Calu3 (cell line): ENCODE results near the gene PRAME. TPM values are rescaled to one million over a fixed set of nuclear protein-coding genes. Genes with fewer than 3 reads are reported as not detected.
"Not testable (repeated sequence)": the region's sequence is repeated elsewhere in the genome, so short reads cannot be mapped to it uniquely, and the experiment has no call there.

Experiments used
- BruUV-seq: library from RNA; stranded (reverse); fragments of 400-500 nt; replicated peaks from 2 replicates; lab custom pipeline; 2021; lab: Mats Ljungman, UMichigan
- CTCF ChIA-PET: fragments of 300-600 bp; sonication (Branson Sonifier 250); formaldehyde crosslinking; loops from one replicate; lab custom pipeline; 2022; ENCODE audit warnings: antibody characterized with exemption; lab: Charles Lee
- DNase-seq: peaks from one replicate; pipeline ENCODE4 v3.0.0; 2022
- H3K27ac Mint-ChIP-seq: one replicate; pipeline ENCODE4 v1.8.0; 2022; ENCODE audit warnings: mixed read lengths; ENCODE audit not compliant: unreplicated experiment
- H3K27me3 Mint-ChIP-seq: one replicate; pipeline ENCODE4 v1.8.0; 2022; ENCODE audit warnings: mixed read lengths; ENCODE audit not compliant: unreplicated experiment
- H3K36me3 Mint-ChIP-seq: one replicate; pipeline ENCODE4 v1.8.0; 2022; ENCODE audit warnings: mild to moderate bottlenecking, moderate library complexity, mixed read lengths; ENCODE audit not compliant: insufficient read depth, unreplicated experiment
- H3K4me1 Mint-ChIP-seq: one replicate; pipeline ENCODE4 v1.8.0; 2022; ENCODE audit warnings: mild to moderate bottlenecking, low read depth, mixed read lengths; ENCODE audit not compliant: unreplicated experiment
- H3K4me3 Mint-ChIP-seq: one replicate; pipeline ENCODE4 v1.8.0; 2022; ENCODE audit warnings: mild to moderate bottlenecking, low read depth, moderate library complexity, mixed read lengths; ENCODE audit not compliant: unreplicated experiment
- H3K9me3 Mint-ChIP-seq: one replicate; pipeline ENCODE4 v1.8.0; 2022; ENCODE audit warnings: low read depth, mixed read lengths; ENCODE audit not compliant: unreplicated experiment
- intact Hi-C: fragments of 100-400 bp; cut with micrococcal nuclease; formaldehyde crosslinking; loops from one replicate; pipeline ENCODE4 v1.10.0; 2022; ENCODE audit not compliant: unreplicated experiment
- total RNA-seq: library from RNA; stranded (reverse); gene quantifications from 2 replicates; pipeline ENCODE4 v1.2.3, GENCODE V29; 2022
- TF ChIP-seq, protein P1 (sequence below): fragments of 200-600 bp; IDR thresholded peaks from one replicate; pipeline ENCODE4 v1.8.0; 2022; ENCODE audit warnings: antibody characterized with exemption; ENCODE audit not compliant: unreplicated experiment

PRAME gene
- total RNA-seq, 1 experiment from 2014 or later: 2.6 TPM

DNA sequence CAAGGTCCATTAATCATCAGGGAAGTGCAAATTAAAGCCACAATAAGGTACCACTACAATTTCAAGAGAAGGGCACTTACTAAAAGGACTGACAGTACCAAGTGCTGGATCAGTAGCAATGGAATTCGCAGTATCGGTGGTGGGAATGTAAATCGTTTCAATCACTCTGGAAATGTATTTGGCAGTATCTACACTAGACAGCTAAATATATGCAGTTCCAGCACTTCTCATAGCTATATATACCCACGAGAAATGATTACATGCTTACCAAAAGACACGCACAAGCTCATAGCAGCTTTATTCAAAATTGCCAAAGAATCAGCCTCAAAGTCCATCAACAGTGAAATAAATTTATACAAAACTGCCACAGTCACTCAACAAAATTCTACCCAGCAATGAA is 46.1 kb downstream of the PRAME start:
- DNase-seq: no peak
- CTCF ChIA-PET: interaction anchor here (0.6 to 1.1 kb wide), 2 partner anchors 17 to 90 kb away, joined by 4 read pairs; no protein-coding TSS in a partner anchor

GRCh38 chr22:22510833-22511232 is 48.2 kb downstream of the PRAME start:
- H3K9me3 Mint-ChIP-seq, BruUV-seq, DNase-seq, intact Hi-C loops, H3K4me3 Mint-ChIP-seq, H3K27ac Mint-ChIP-seq, CTCF ChIA-PET, H3K4me1 Mint-ChIP-seq: not testable (repeated sequence)
- Mint-ChIP-seq H3K27me3 (peaks cover 50% of the 10 kb centered on the region), H3K36me3 (peaks cover 12% of the 10 kb centered on the region)

More for the DNA sequence above, 46.1 kb downstream of the PRAME start:
- H3K9me3 Mint-ChIP-seq: peaks cover 2% of the 10 kb centered on the region
- no peak overlapping the region for H3K27ac Mint-ChIP-seq
- peaks cover 9% of the 10 kb centered on the region for H3K36me3 Mint-ChIP-seq
- TF ChIP-seq, protein P1, sequence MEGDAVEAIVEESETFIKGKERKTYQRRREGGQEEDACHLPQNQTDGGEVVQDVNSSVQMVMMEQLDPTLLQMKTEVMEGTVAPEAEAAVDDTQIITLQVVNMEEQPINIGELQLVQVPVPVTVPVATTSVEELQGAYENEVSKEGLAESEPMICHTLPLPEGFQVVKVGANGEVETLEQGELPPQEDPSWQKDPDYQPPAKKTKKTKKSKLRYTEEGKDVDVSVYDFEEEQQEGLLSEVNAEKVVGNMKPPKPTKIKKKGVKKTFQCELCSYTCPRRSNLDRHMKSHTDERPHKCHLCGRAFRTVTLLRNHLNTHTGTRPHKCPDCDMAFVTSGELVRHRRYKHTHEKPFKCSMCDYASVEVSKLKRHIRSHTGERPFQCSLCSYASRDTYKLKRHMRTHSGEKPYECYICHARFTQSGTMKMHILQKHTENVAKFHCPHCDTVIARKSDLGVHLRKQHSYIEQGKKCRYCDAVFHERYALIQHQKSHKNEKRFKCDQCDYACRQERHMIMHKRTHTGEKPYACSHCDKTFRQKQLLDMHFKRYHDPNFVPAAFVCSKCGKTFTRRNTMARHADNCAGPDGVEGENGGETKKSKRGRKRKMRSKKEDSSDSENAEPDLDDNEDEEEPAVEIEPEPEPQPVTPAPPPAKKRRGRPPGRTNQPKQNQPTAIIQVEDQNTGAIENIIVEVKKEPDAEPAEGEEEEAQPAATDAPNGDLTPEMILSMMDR: no peak
- no peaks in the 10 kb centered on the region for H3K4me1 Mint-ChIP-seq
- no peak overlapping the region for H3K4me3 Mint-ChIP-seq
- BruUV-seq: no TSS peak
- H3K27me3 Mint-ChIP-seq: peaks cover 66% of the 10 kb centered on the region
- intact Hi-C loops: no loop called here

- not testable (repeated sequence) for H3K4me3 Mint-ChIP-seq
These were observed 49.2 kb downstream of the PRAME start for GRCh38 chr22:22509912-22510311.

GRCh38 chr22:22508274-22509176 is 50.5 kb downstream of the PRAME start, which contains the start of gene ZNF280B:
Gene ZNF280B, minus strand, starts transcription at chr22:22508742. Its CDS starts 19,344 bp downstream, at chr22:22489398.
- no peak within 1 kb of the TSS for H3K27ac Mint-ChIP-seq

More at GRCh38 chr22:22509912-22510311, 49.2 kb downstream of the PRAME start:
- Mint-ChIP-seq H3K36me3 (peaks cover 13% of the 10 kb centered on the region), H3K27me3 (peaks cover 41% of the 10 kb centered on the region)
- intact Hi-C loops, BruUV-seq, CTCF ChIA-PET, H3K9me3 Mint-ChIP-seq, H3K4me1 Mint-ChIP-seq, H3K27ac Mint-ChIP-seq, DNase-seq: not testable (repeated sequence)

DNA sequence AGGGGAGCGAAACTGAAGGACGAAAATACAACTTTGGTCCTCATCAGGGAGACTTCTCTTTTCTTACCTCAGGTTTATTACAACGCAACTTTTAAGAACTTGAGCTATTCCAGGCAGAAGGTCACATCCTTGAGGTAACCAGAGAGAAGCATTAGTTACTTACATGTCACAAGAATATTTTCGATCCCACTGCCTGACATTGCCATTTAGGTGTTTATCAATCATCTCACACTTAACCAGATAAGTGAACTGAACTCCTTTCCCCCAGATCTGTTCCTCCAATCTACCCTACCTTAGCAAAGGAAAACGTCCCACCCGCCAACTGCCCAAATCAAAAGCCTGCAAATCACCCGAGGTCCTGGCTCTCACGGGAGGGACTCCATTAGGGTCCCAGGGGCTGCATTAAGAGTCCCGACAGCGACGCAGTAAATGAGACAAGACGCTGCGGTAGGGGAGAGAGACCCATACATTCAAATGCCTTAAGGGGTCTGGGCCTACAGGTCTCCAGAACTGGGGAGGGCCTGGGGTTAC is 51.3 kb downstream of the PRAME start:
- peaks cover 19% of the 10 kb centered on the region for H3K36me3 Mint-ChIP-seq
- H3K9me3 Mint-ChIP-seq: peaks cover 2% of the 10 kb centered on the region
- DNase-seq: no peak
- no peak overlapping the region for H3K27ac Mint-ChIP-seq
- H3K4me1 Mint-ChIP-seq: no peaks in the 10 kb centered on the region
- H3K4me3 Mint-ChIP-seq: peak overlapping the region; percentile 75
- TF ChIP-seq, protein P1: no peak
- intact Hi-C loops: no loop called here
- CTCF ChIA-PET: interaction anchor here (0.5 kb wide), 1 partner anchor 10 kb away, joined by 5 read pairs; no protein-coding TSS in a partner anchor
- H3K27me3 Mint-ChIP-seq: peaks cover 20% of the 10 kb centered on the region
- BruUV-seq: no TSS peak

More at GRCh38 chr22:22508274-22509176, 50.5 kb downstream of the PRAME start, which contains the start of gene ZNF280B:
- CTCF ChIA-PET: interaction anchor here (0.5 to 0.7 kb wide), 2 partner anchors 9 to 33 kb away, joined by 4 to 5 read pairs; no protein-coding TSS in a partner anchor
- TF ChIP-seq, protein P1: peak; percentile 80
- Mint-ChIP-seq H3K27me3 (peaks cover 27% of the 10 kb centered on the region), H3K36me3 (peaks cover 19% of the 10 kb centered on the region), H3K4me3 (peak within 1 kb of the TSS; percentile 75), H3K4me1 (no peaks in the 10 kb centered on the region), H3K9me3 (peaks cover 2% of the 10 kb centered on the region)
- DNase-seq: peak; percentile 84
- intact Hi-C loops: no loop called here
- no TSS peak for BruUV-seq
